ENCODE measurements around the gene LENEP. TPM values are rescaled to one million over a fixed set of nuclear protein-coding genes. Genes with fewer than 3 reads are reported as not detected.

The LENEP gene
- polyA plus RNA-seq, 1 donor (not counting 4 experiments of a cell fraction or from before 2014, with no cell fraction given): not detected

- FAIRE-seq (no peak), DNase-seq (ENCODE audit: low read depth, low spot score) (no peak)
- Histone ChIP-seq H3K27ac (ENCODE audit: control insufficient read depth, insufficient read depth, low read length) (no peak overlapping the region), H3K9me1 (ENCODE audit: control insufficient read depth, extremely low read depth, insufficient read depth, low read length) (no peaks in the 10 kb centered on the region), H3K9me3 (ENCODE audit: control insufficient read depth, low read depth, low read length) (no peaks in the 10 kb centered on the region), H3K27me3 (ENCODE audit: control insufficient read depth, extremely low read depth, insufficient read depth, low read length) (no peaks in the 10 kb centered on the region), H3K36me3 (ENCODE audit: control insufficient read depth in 2 of 2, extremely low read depth in 1 of 2, insufficient read depth in 2 of 2, low read length in 2 of 2) (peaks cover 9 to 10% of the 10 kb centered on the region in 2 experiments), H3K79me2 (ENCODE audit: control insufficient read depth, insufficient read depth, low read length) (peaks cover under 1% of the 10 kb centered on the region), H3K4me3 (ENCODE audit: control insufficient read depth in 2 of 3, extremely low read depth in 1 of 3, insufficient read depth in 2 of 3, low read depth in 1 of 3, low read length in 3 of 3) (no peak overlapping the region), H2AFZ (ENCODE audit: control insufficient read depth, low read length) (no peak overlapping the region), H3K4me2 (ENCODE audit: control insufficient read depth, extremely low read depth, insufficient read depth, low read depth, low read length) (no peak overlapping the region), H4K20me1 (ENCODE audit: control insufficient read depth, extremely low read depth, insufficient read depth, low read length) (no peaks in the 10 kb centered on the region), H3K4me1 (ENCODE audit: control insufficient read depth, extremely low read depth, insufficient read depth, low read length) (peaks cover 20% of the 10 kb centered on the region), H3K9ac (ENCODE audit: control insufficient read depth, extremely low read depth, insufficient read depth, low read length) (no peak overlapping the region)
- TF ChIP-seq EZH2 (IDR thresholded peaks at IDR 0.05; ENCODE audit: low read length): no peak
- dilution Hi-C loops (cut with MboI; ENCODE audit: extremely low pct_ligation_motif_present, low sequenced_read_pairs): no loop called here
These were observed 39.8 kb upstream of the LENEP start for GRCh38 chr1:154953611-154954038.

- no peaks in the 10 kb centered on the region for H3K27me3 ChIP-seq (ENCODE audit: control insufficient read depth, extremely low read depth, insufficient read depth, low read length)
- H3K27ac ChIP-seq (ENCODE audit: control insufficient read depth, insufficient read depth, low read length): no peak overlapping the region
- DNase-seq (ENCODE audit: low read depth, low spot score): no peak
- peaks cover 4% of the 10 kb centered on the region for H3K79me2 ChIP-seq (ENCODE audit: control insufficient read depth, insufficient read depth, low read length)
- no peak overlapping the region for H2AFZ ChIP-seq (ENCODE audit: control insufficient read depth, low read length)
- H3K4me2 ChIP-seq (ENCODE audit: control insufficient read depth, extremely low read depth, insufficient read depth, low read depth, low read length): no peak overlapping the region
- peaks cover 20% of the 10 kb centered on the region for H3K4me1 ChIP-seq (ENCODE audit: control insufficient read depth, extremely low read depth, insufficient read depth, low read length)
- dilution Hi-C loops (cut with MboI; ENCODE audit: extremely low pct_ligation_motif_present, low sequenced_read_pairs): no loop called here
- no peaks in the 10 kb centered on the region for H3K9me1 ChIP-seq (ENCODE audit: control insufficient read depth, extremely low read depth, insufficient read depth, low read length)
- no peak for TF ChIP-seq CTCF (optimal IDR thresholded peaks at IDR 0.05 in 1 of 3, IDR thresholded peaks at IDR 0.05 in 1 of 3, conservative IDR thresholded peaks at IDR 0.05 in 1 of 3; ENCODE audit: extremely low read depth in 1 of 3, insufficient read depth in 2 of 3, low read length in 3 of 3)
- no peak for TF ChIP-seq EZH2 (IDR thresholded peaks at IDR 0.05; ENCODE audit: low read length)
- H3K36me3 ChIP-seq (ENCODE audit: control insufficient read depth in 2 of 2, extremely low read depth in 1 of 2, insufficient read depth in 2 of 2, low read length in 2 of 2): peaks cover 9 to 13% of the 10 kb centered on the region in 2 experiments
- H4K20me1 ChIP-seq (ENCODE audit: control insufficient read depth, extremely low read depth, insufficient read depth, low read length): no peaks in the 10 kb centered on the region
- no peak overlapping the region for H3K9ac ChIP-seq (ENCODE audit: control insufficient read depth, extremely low read depth, insufficient read depth, low read length)
- no peaks in the 10 kb centered on the region for H3K9me3 ChIP-seq (ENCODE audit: control insufficient read depth, low read depth, low read length)
- FAIRE-seq: no peak
- H3K4me3 ChIP-seq (ENCODE audit: control insufficient read depth in 2 of 3, extremely low read depth in 1 of 3, insufficient read depth in 2 of 3, low read depth in 1 of 3, low read length in 3 of 3): no peak overlapping the region
These were observed 38.8 kb upstream of the LENEP start for GRCh38 chr1:154954541-154954940.

All from keratinocyte (primary cell).